HL-60 (cell line): ENCODE results near the gene KSR1.

Experiments
- DNase-seq, 2 experiments: peaks; one replicate each; pipeline ENCODE4 v3.0.0-alpha.2; 2010 to 2020; ENCODE audit warnings: low read depth in 1 of 2, low spot score in 1 of 2
- H3K27ac ChIP-seq: fragments of 250-450 bp; sonication (Bioruptor Pico); replicated peaks from 2 replicates; pipeline ENCODE4 v1.5.1; 2020; ENCODE audit warnings: mild to moderate bottlenecking, moderate library complexity
- H3K27me3 ChIP-seq: fragments of 250-450 bp; sonication (Bioruptor Pico); 2 replicates; pipeline ENCODE4 v1.5.1; 2021; ENCODE audit warnings: mild to moderate bottlenecking, moderate library complexity; ENCODE audit not compliant: insufficient read depth, poor library complexity, severe bottlenecking
- H3K4me3 ChIP-seq: replicated peaks from 2 replicates; pipeline ENCODE4 v1.5.1; 2011; ENCODE audit warnings: mild to moderate bottlenecking, control low read depth, low read length; ENCODE audit not compliant: insufficient read depth
- CTCF ChIP-seq: IDR thresholded peaks from one replicate; pipeline ENCODE4 v1.5.1; 2011; ENCODE audit warnings: low read length, control low read depth, inconsistent platforms; ENCODE audit not compliant: insufficient read depth
- GABPA ChIP-seq: IDR thresholded peaks from 2 replicates; pipeline ENCODE4 v1.6.1; 2012; ENCODE audit warnings: low read depth
- POLR2AphosphoS5 ChIP-seq: IDR thresholded peaks from 2 replicates; pipeline ENCODE4 v1.6.1; 2012; ENCODE audit warnings: low read depth
- REST ChIP-seq: IDR thresholded peaks from 2 replicates; pipeline ENCODE4 v1.6.1; 2012; ENCODE audit warnings: low read depth; ENCODE audit not compliant: insufficient replicate concordance
- SPI1 ChIP-seq: IDR thresholded peaks from 2 replicates; pipeline ENCODE4 v1.6.1; 2012; ENCODE audit warnings: low read depth, mild to moderate bottlenecking, borderline replicate concordance

Gene KSR1

GRCh38 chr17:27477971-27478684 is 21.9 kb downstream of the KSR1 start:
- TF ChIP-seq POLR2AphosphoS5, result no peak
- no peak for TF ChIP-seq REST
- TF ChIP-seq GABPA, result no peak
- no peak for TF ChIP-seq SPI1
- no peak for TF ChIP-seq CTCF
- DNase-seq, result no peak
- Histone ChIP-seq H3K27me3 (no peaks in the 10 kb centered on the region), H3K4me3 (no peak overlapping the region), H3K27ac (no peak overlapping the region)

DNA sequence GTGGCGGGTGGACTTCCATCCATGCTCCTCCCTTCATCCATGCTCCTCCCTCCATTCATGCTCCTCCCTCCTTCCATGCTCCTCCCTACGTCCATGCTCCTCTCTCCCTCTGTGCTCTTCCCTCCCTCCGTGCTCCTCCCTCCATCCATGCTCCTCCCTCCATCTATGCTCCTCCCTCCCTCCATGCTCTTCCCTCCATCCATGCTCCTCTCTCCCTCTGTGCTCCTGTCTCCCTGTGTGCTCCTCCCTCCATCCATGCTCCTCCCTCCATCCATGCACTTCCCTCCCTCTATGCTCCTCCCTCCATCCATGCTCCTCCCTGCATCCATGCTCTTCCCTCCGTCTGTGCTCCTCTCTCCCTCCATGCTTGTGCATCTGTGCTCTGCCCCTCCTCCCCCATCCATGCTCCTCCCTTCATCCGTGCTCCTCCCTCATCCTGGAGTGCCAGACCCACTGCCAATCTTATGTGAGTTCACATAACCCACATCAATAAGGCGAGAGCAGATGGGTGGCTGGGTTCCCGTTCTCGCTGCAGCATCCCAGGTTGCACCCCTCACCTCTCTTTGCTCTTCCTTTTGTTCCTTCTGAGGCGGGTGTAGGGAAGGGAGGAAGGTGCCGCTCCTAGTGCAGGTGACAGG is 22.8 kb downstream of the KSR1 start:
- TF ChIP-seq GABPA (no peak), CTCF (no peak), REST (no peak), SPI1 (no peak), POLR2AphosphoS5 (no peak)
- DNase-seq, result no peak
- H3K27ac ChIP-seq, result no peak overlapping the region
- H3K27me3 ChIP-seq, result no peaks in the 10 kb centered on the region
- no peak overlapping the region for H3K4me3 ChIP-seq

- Histone ChIP-seq H3K27me3 (no peaks in the 10 kb centered on the region), H3K4me3 (no peak overlapping the region), H3K27ac (no peak overlapping the region)
- no peak for DNase-seq
- TF ChIP-seq GABPA, result no peak
Measured at GRCh38 chr17:27479838-27480237, 23.6 kb downstream of the KSR1 start.

GRCh38 chr17:27480699-27481098 is 24.5 kb downstream of the KSR1 start:
- DNase-seq, result no peak
- Histone ChIP-seq H3K27me3 (no peaks in the 10 kb centered on the region), H3K27ac (no peak overlapping the region), H3K4me3 (no peak overlapping the region)
- TF ChIP-seq SPI1 (no peak), CTCF (no peak), REST (no peak), GABPA (no peak), POLR2AphosphoS5 (no peak)
